DMS153 treated with DMSO at 0.1 percent for 48 hours (cell line): Measurements from ENCODE around the gene POFUT1.
"Not testable (repeated sequence)": the region's sequence is repeated elsewhere in the genome, so short reads cannot be mapped to it uniquely, and the experiment has no call there.

ENCODE experiments used
- DNase-seq: peaks from one replicate; lab custom pipeline; 2025; ENCODE audit not compliant: unreplicated experiment; lab: John Stamatoyannopoulos, UW

POFUT1 gene

GRCh38 chr20:32207626-32208498 is at the start of gene POFUT1, which contains the start of gene PLAGL2:
POFUT1 (plus strand) TSS chr20:32207880; CDS start chr20:32207942, 62 bp downstream.
PLAGL2 (minus strand) TSS chr20:32207743; CDS start chr20:32202178, 5,565 bp downstream.
- DNase-seq, result peak; percentile 72

- DNase-seq, result no peak
Observed at GRCh38 chr20:32158351-32158750, 49.3 kb upstream of the POFUT1 start.

GRCh38 chr20:32158943-32159660 is 48.6 kb upstream of the POFUT1 start:
- no peak for DNase-seq

- DNase-seq, result no peak
Observed at GRCh38 chr20:32159766-32160221, 47.9 kb upstream of the POFUT1 start.

GRCh38 chr20:32160341-32160740 is 47.3 kb upstream of the POFUT1 start:
- DNase-seq, result no peak

- DNase-seq, result no peak
Observed at GRCh38 chr20:32162351-32162750, 45.3 kb upstream of the POFUT1 start.

- DNase-seq, result no peak
Observed at GRCh38 chr20:32163951-32164350, 43.7 kb upstream of the POFUT1 start.

- no peak for DNase-seq
Observed at GRCh38 chr20:32164984-32165735, 42.5 kb upstream of the POFUT1 start.

- DNase-seq, result no peak
Observed at GRCh38 chr20:32165836-32166545, 41.7 kb upstream of the POFUT1 start.

- DNase-seq, result no peak
Observed at GRCh38 chr20:32167552-32167951, 40.1 kb upstream of the POFUT1 start.

- peak; percentile 11 for DNase-seq
Observed at GRCh38 chr20:32168184-32168910, 39.3 kb upstream of the POFUT1 start.

- DNase-seq, result not testable (repeated sequence)
Observed at GRCh38 chr20:32177696-32178095, 30.0 kb upstream of the POFUT1 start.

- DNase-seq, result no peak
Observed at GRCh38 chr20:32179515-32179914, 28.2 kb upstream of the POFUT1 start.

GRCh38 chr20:32179934-32180333 is 27.7 kb upstream of the POFUT1 start:
- DNase-seq, result no peak

- DNase-seq, result no peak
Observed at GRCh38 chr20:32181606-32182005, 26.1 kb upstream of the POFUT1 start.

GRCh38 chr20:32183947-32184635 is 23.6 kb upstream of the POFUT1 start:
- DNase-seq, result no peak

GRCh38 chr20:32184961-32185603 is 22.6 kb upstream of the POFUT1 start:
- no peak for DNase-seq

- DNase-seq, result no peak
Observed at GRCh38 chr20:32186506-32186905, 21.2 kb upstream of the POFUT1 start.
